T1000 (cell line): ENCODE data around the gene PAGE1.
"Not testable (repeated sequence)": the region's sequence is repeated elsewhere in the genome, so short reads cannot be mapped to it uniquely, and the experiment has no call there.

Source experiments
- DNase-seq: peaks from one replicate; lab custom pipeline; 2025; ENCODE audit warnings: mixed read lengths; lab: John Stamatoyannopoulos, UW

Gene PAGE1

DNA sequence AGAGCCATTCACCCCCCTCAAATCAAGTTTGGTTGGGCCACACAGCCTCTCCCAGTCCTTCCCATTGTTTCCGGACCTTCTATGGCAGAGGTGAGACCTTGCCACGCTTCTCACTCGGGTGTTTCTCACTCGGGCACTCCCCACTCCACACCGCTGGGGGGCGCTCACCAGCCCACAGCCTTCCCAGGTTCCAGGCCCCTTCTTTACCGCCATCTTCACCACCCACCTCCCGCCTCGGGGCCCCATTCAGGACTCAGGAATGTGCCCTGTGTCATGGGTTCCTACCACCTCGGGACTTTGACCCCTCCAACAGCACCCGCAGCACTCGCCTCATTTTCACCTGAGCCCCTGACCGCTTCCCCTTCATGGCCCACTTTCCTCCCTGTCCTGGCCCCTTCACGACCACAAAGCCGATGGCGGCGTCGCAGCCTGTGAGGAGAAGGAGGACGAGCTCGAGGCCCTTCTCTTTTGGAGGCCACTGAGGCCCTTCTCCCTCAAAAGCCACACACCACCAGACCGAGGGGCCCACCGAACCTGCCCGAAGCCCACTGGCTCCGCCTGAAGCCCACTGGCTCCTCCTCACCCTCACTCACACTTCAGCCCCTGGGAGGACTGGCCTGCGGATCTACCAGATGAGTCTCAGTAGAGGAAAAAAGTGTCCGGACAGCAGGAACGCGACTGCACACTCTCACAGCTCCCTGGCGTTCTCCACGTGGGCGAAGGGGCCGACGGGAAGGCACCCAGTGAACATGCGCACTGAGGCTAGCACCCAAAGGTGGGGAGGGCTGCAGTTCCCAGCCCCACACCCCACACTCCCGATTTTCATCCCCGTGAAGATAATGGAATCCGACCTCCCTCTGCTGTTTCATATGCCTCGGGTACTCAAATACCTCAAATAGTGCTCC is at the start of gene PAGE1:
Gene PAGE1 (minus strand): TSS at position 709 of the 905 bp plus-strand sequence. CDS start 1,214 bp downstream, outside the sequence.
- DNase-seq: no peak

GRCh38 chrX:49741501-49741900 is 45.7 kb upstream of the PAGE1 start:
- not testable (repeated sequence) for DNase-seq

- DNase-seq: no peak
Measured at GRCh38 chrX:49727847-49728246, 32.1 kb upstream of the PAGE1 start.

- DNase-seq: no peak
Measured at GRCh38 chrX:49726966-49727365, 31.2 kb upstream of the PAGE1 start.

- DNase-seq: no peak
Measured at GRCh38 chrX:49725923-49726904, 30.4 kb upstream of the PAGE1 start.

DNA sequence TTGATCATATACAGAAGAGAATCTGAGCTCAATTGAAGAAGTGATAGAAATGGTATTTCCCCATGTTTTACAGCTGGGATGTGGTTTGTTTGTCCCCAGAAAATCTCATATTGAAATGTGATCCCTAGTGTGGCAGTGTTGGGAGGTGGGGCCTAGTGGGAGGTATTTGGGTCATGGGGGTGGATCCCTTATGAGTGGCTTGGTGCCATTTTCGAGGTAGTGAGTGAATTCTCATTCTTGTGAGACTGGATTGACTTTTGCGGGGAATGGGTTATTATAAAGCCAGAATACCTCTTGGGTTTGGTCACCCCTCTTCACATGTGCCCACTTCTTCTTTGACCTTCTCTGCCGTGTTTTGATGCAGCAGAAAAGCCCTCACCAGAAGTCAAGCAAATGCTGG is 29.6 kb upstream of the PAGE1 start:
- no peak for DNase-seq

DNA sequence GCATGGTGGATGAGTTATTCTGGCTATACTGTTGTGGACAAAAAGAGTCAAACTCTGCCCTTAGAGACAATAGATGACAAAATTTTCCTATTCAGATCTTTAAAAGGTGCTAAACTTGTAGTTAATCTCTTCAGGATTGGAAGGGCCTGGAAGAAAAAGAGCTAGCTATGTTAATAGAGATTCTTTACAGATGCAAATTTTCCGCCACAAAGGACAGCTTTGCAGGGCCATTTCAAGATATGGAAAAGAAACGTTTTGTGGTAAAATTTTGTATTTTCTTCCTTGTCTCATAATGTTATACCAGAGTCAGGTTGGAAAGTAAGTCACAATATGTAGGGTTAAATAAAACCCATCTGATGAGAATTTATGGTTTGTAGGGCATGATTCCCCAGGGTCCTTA is 24.3 kb upstream of the PAGE1 start:
- DNase-seq: not testable (repeated sequence)

DNA sequence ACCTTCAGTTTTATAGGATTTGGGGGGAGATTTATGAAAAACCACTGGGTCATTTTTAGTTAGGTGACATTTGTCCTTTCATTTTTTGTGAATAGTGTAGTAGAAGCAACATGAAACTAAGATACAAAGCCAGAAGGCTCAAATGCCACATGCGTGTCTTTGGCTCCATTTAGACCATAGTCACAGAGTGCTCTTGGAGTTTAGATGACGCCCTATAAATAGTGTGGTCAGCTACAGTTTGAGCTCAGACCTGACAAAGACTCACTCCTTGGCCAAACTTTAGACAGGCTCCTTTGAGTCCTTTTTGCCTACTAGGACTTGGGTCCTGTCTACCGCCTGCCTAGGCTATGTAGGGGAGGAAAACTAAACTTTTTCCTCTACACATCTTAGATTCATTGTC is 16.8 kb upstream of the PAGE1 start:
- DNase-seq: no peak

DNA sequence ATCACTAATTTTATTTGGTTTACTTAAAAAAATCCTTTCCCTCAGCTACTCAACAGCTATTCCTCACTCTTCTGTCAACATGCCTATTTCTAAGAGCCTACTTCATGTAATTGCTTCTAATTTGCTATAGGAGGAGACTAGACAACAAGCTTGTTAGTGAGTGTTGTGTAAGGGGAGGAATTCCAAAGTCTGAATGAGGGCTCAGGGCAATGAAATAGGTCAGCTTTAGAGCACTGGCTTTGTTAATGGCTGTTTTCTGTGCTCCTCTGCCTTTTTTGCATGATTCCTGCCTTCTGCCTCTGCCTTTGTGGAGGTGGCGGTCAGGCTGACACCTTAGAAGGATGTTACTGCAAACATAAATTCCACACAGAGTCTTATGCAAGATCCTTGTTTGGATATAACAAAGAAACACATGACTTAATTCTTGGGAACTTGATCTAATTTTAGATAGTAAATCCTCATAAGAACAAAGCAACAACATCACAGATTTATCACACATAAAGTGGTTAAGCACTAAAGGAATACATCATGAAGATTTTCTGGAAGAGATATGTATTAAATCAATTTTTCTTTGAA is 15.0 kb upstream of the PAGE1 start:
- DNase-seq: no peak

DNA sequence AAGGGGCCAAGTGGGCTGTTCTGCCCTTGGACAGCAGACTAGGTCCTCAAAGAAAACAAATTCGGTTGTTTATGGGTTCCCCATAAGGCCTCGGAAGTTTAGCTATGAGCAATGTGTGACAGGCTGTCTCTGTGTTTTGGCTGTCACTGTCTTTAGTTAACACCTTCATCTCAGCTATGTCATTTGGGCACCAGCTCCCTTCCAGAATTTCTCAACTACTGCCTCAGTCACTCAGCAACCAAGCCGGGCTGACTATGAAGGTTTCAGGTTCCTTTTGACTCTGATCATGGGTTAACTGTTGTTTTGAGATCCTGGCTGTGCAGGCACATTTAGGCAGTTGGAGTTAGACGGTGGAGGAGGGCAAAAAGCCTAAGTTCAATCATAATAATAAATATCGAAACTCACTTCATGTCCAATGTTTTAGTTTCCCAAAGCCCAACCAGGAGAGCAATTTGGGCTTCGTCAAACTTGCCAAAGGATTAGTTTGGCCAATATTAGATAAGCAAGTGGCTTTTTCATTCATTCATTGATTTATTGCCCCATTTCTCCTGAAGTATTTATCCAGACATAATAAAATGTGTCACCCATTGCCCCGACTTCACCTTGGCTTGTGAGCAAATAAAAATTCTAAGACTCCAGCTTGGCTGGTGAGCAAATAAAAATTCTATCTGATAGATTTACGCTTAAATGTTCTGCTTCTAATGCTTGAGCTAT is 9.1 kb upstream of the PAGE1 start:
- no peak for DNase-seq

DNA sequence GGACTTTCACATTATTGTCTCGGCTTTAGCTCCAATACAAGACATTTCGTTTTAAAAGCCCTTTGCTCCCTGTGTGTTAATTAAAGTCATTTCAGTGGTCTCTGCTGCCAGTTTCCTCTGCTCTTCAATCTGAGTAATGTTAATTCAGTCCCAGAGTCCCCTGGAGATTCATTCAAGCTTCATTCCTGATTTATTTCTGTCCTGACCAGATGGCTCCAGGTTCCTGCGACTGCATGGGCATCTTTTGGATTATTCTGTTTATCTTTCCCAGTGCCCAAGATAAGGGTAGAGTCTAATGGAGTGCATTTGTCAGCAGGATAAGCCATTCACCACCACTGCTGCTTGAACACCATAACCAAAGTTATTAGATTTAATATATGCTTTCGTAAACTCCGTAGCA is 6.1 kb upstream of the PAGE1 start:
- DNase-seq: no peak

GRCh38 chrX:49701323-49701722 is 5.5 kb upstream of the PAGE1 start:
- DNase-seq: no peak

DNA sequence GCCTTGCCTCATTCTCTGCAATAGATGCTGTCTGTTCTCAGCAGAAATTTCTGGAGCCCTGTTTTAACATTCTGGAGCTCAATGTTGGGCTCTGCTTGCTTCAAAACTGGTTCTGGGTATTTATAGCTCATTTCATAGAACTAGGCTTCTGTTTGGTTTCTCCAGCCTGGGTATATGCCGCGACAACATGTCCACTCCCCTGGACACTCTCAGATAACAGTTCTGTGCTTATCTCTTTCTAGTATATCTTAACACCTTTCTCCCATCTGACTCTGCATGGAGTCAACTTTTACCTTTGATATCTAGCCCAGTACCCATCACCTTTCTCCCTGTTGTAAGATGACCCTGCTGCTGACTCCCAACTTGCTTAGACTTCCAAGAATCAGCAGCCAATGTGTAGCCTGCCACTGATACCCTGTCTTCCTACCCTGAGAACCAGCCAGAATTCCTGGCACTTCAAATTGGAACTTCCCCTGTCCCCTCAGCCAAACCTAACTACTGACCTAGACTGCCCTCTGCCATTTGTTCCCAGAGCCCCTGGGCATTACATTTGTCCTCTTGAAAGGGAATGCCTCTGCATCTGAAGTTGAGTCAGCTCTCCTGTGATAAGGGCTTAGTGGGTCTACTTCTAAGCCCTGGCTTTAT is 20.6 kb downstream of the PAGE1 start:
- no peak for DNase-seq

- DNase-seq: no peak
Measured at GRCh38 chrX:49673394-49673793, 22.4 kb downstream of the PAGE1 start.

GRCh38 chrX:49664824-49665223 is 31.0 kb downstream of the PAGE1 start:
- DNase-seq: no peak

DNA sequence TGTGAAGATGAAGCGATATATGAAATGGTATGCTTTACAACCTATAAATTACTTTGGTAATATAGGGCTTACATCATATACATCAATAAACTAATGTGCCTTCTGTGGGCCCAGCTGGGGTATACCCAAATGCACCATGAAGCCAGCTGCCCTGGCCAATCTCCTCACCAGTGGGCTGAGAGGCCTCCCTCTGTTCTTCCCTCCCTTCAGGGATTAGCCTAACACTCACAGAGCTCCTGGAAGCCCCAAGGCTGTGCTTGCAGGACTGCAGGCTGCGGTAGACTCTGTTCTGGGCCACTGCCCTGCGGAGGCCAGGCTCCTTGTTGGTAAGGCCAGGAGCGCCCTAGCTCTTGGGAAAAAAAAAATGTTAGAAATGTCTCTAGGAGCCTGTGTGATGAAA is 33.9 kb downstream of the PAGE1 start:
- DNase-seq: no peak

DNA sequence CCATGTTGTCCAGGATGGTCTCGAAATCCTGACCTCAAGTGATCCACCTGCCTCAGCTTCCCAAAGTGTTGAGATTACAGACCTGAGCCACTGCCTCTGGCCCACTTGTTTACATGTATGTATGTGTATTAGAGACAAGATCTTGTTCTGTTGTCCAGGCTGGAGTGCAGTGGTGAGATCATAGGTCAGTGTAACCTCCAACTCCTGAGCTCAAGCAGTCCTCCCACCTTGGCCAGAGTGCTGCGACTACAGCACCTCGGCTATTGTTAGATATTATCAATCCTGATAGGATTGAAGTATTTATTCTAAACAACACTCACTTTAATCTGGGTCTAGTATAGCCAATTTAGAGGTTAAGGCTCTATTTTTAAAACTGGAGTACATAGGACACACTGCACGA is 36.0 kb downstream of the PAGE1 start:
- DNase-seq: no peak

GRCh38 chrX:49656533-49656932 is 39.3 kb downstream of the PAGE1 start:
- no peak for DNase-seq

DNA sequence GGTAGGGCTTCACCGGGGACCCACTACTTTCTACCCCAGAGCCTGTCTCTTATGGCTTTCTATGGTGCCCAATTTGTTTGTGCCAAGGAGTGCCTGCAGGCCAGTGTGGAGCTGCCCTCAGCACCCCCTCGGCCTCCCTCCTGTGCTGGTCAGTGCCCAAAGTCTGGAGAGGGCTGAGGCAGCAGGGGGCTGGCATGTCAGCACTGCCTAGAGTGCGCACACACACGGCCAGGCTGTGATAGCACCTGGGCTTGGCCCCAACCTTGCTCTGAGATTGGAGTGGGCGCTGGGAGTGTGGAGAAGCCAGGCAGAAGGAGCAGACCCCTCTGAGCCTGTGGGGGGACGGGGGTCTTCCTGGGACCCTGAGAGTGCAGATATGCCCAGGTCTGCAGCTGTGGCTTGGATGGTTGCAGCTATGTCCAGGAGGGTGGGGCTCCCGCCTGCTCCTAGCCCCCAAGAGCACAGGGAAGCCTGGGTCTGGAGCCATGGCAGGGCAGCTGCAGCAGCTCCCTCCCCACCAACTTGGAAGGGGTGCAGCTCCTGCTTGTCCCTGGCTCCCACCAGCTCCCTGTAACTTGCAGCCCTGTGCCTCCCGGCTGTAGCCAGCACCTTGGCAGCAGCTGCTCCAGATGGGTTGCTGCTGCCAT is 50.7 kb downstream of the PAGE1 start:
- DNase-seq: no peak
